ENCODE results near the gene GNA14.

Gene GNA14

DNA sequence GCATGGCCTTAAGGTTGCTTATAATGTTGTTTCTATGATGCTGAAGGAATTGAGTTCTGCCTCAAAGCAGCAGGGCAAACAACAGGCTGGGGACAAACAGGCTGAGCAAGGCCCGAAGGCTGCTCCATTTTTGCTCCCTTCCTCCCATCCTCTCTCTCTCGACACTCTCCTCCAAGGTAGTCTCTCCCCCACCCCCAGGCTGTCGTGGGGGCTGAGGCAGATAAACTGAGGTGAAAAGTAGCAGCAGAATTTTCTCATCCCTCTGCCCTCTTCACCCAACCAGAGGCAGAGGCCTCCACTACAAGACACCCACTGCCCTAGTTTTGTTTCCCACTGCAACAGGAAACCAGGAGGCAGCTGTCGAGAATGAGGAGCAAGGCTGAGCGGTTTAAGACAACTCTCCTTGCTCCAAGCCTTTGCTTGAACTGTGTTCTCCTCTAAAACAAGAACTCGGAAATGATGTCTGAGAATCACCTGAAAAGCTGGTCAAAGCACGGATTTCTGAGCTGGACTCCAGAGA lies 13.5 kb upstream of the GNA14 start:
- DNase-seq (ENCODE audit: insufficient read length, low spot score) (no peak), FAIRE-seq (no peak)
- TF ChIP-seq, protein P1, sequence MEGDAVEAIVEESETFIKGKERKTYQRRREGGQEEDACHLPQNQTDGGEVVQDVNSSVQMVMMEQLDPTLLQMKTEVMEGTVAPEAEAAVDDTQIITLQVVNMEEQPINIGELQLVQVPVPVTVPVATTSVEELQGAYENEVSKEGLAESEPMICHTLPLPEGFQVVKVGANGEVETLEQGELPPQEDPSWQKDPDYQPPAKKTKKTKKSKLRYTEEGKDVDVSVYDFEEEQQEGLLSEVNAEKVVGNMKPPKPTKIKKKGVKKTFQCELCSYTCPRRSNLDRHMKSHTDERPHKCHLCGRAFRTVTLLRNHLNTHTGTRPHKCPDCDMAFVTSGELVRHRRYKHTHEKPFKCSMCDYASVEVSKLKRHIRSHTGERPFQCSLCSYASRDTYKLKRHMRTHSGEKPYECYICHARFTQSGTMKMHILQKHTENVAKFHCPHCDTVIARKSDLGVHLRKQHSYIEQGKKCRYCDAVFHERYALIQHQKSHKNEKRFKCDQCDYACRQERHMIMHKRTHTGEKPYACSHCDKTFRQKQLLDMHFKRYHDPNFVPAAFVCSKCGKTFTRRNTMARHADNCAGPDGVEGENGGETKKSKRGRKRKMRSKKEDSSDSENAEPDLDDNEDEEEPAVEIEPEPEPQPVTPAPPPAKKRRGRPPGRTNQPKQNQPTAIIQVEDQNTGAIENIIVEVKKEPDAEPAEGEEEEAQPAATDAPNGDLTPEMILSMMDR (IDR thresholded peaks at IDR 0.05; ENCODE audit: insufficient read depth, missing control alignments) = no peak

DNA sequence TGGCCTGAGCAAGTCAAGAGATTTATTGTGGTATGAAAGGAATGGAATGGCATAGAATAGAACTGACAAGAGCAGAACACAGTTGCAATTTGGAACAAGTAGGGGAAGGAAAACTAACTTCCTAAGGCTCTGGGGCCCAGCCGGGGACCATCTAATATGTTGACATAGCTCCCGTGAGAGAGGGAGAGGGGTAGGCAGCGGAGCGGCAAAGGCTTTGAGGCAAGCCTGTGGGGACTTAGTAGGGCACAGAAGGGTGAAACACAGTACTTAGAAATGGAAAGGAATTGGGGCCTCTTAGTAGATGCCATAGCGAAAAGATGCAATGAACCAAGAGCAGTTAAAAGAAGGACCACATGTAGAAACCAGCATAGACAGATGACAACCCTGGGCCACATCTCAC lies 11.8 kb upstream of the GNA14 start:
- DNase-seq (ENCODE audit: insufficient read length, low spot score) = no peak
- no peak for FAIRE-seq
- TF ChIP-seq, protein P1 (IDR thresholded peaks at IDR 0.05; ENCODE audit: insufficient read depth, missing control alignments) = no peak

DNA sequence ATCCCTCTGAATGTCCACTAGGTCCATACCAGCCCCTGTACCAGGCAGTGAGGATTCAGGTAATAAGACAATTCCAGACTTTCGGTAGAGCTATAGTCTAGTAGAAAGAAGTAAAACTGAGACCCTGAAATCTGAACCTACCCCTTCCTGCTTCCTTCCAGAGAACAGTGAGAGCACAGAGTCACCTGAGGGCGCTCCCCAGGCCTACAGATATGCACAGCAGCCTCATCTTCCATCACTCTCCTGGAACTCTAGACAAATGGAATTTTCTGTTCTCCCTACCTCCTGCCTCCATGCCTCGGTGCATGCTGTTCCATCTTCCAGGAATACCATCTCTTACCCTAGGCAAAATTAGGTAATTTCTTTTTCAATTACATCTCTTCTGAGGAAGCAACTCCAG lies 3.1 kb upstream of the GNA14 start:
- no peak for DNase-seq (ENCODE audit: insufficient read length, low spot score)
- TF ChIP-seq, protein P1 (IDR thresholded peaks at IDR 0.05; ENCODE audit: insufficient read depth, missing control alignments) = no peak
- FAIRE-seq = no peak

DNA sequence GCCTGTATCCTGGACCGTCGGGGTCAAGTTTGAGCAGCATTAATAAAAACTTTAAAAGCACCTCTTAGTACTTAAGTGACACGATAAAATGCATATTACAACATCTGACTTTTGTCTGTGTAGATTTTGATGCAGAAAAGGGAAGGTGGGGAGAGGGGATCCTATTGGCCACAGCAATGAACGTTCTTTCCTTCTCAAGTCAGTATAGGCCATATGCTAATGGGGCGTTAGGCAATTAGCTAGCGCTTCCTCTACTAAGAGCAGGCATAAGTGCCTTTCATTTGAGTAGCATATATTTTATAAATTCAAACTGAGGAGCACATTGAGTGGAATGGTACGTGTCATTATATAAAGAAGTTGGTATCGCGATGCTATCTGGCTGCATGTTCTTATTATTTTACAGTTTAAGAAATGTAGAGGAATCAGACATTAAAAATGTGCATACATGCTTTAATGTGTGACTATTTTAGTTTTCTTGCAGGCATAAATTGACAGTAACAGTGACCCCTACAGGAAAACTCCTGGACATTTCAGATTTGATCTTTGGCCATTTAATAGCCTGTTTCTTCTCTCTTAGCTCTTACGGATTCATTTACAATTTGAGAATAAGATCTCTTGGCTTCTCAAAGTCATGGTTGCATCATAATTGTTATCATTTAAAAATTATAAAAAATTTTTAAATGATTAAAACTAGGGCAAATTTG lies 1.1 kb upstream of the GNA14 start:
- TF ChIP-seq, protein P1 (IDR thresholded peaks at IDR 0.05; ENCODE audit: insufficient read depth, missing control alignments) = no peak
- DNase-seq (ENCODE audit: insufficient read length, low spot score) = no peak
- FAIRE-seq = no peak

DNA sequence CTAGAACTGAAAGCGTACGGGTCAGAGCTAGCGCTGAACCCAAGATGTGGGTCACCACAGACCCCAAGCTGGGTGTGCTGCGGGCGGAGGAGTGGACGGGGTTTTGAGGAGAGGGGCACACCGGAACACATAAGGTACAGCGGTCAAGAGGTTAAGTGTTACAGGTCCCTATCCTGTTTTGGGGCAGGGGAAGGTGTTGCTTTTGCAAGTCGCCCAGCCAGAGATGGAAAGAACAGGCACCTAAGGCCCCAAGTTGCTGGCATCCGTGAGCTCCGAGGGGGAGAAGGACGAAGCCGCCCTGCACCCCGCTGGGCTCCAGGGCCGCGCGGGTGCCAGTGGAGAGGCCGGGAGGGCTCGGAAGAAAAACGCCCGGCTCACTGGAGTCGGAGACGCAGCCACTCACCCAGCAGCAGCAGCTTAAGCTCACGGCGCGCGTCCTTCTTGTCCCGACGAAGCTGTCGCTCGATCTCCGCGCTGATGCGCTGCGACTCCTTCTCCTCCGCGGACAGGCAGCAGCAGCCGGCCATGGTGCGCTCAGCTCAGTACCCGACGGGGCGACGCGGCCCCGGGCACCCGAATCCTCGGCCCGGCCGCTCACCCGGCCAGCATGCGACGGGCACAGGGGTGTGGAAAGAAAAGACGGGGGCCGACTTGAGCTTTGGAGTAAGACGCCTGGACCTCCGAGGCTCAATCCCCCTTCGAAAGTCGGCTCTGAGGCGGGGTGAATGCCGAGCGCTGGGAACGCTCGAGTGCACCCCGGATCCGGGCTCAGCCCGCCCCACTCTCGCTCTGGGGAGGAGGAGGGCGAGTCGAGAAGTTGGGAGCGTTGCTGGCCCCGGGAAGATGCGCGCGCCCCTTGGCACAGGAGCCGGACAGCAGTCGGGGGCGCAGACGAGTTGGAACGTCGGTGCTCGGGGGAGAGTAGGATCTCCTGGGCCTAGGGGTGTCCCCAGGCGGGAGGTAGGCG lies 572 bp downstream of the GNA14 start:
- DNase-seq (ENCODE audit: insufficient read length, low spot score) = no peak
- no peak for FAIRE-seq

DNA sequence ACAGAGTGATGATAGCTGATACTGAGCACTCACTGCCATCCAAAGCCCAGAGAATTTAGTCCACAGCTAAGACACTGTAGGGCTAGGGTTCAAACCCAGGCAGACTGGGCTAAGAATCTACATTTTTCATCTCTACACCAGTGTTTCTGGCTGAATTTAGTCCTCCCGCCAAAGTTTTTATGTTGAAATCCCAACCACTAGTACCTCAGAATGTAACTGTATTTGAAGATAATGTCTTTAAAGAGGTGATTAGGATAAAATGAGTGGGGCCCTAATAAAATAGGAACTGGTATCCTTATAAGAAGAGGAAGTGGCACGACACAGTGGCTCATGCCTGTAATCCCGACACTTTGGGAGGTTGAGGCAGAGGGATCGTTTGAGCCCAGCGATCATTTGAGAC lies 4.3 kb downstream of the GNA14 start:
- FAIRE-seq = no peak
- DNase-seq (ENCODE audit: insufficient read length, low spot score) = no peak
- TF ChIP-seq, protein P1 (IDR thresholded peaks at IDR 0.05; ENCODE audit: insufficient read depth, missing control alignments) = no peak

More for the DNA sequence above, 572 bp downstream of the GNA14 start:
- TF ChIP-seq, protein P1 (IDR thresholded peaks at IDR 0.05; ENCODE audit: insufficient read depth, missing control alignments) = no peak

Data from D721Med (cell line).